ENCODE results near the gene TOR2A. TPM values are rescaled to one million over a fixed set of nuclear protein-coding genes. Genes with fewer than 3 reads are reported as not detected.

The TOR2A gene
- total RNA-seq, 1 donor from 2014 or later, result 6.4 TPM

DNA sequence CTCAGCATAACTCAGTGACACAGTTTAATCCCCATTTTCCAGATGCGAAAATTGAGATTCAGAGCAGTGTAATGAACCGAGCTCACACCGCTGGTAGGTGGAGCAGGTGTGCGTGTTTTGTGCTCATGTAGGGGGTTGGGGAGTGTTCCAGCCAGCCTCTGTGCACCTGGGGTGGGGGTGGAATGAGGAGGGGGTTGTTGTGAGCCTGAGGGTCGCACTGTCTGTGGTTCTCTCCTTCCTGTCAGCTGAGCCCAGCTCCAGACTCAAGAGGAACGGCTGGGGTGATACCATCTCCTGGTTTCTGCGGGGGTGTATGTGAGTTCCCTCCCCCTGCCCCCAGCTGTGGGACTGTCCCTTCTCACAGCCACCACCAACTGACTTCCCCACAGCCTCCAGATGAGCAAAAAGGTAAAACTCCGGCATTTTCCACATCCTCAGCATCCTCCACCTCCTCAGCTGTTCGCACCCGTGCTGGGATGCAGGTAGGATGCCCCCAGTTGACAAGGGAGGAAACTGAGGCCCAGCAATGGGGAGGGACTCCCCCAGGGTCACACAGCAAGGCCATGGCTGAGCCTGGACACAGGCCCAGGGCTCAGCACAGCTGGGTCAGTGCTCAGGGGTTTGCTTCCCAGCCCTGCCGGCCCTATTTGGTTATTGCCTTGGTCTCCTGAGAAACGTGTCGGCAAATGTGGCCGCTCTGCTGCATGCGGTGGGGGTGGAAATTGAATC lies 41.3 kb upstream of the TOR2A start:
- TF ChIP-seq CTCF (IDR thresholded peaks at IDR 0.05), result no peak
- no peak overlapping the region for H3K4me3 Mint-ChIP-seq (ENCODE audit: unreplicated experiment)

DNA sequence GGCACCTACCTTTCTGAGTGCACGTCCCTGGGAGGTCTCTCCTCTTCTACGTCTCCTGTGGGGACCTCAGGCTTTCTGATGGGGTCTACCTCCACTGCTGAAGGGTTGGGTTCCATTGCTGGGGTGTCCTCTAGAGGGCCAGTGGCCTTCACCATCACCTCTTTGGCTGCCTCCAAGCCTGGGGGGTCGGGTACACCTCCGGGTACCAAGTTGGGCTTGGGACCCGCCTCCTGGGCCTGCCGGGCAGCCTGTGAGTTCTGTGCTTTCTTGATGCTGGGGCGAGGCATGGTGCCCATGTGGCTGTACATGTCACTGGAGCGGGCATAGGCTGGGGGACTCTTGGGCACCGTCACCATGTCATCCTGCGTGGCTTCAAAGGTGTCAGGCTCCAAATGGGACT lies 38.9 kb upstream of the TOR2A start:
- DNase-seq (ENCODE audit: low spot score), result no peak
- H3K27ac Mint-ChIP-seq (ENCODE audit: unreplicated experiment), result no peak overlapping the region
- H3K9me3 Mint-ChIP-seq (ENCODE audit: low read depth), result no peaks in the 10 kb centered on the region
- no peak overlapping the region for H3K4me3 Mint-ChIP-seq (ENCODE audit: unreplicated experiment)
- H3K4me1 Mint-ChIP-seq (ENCODE audit: low read depth), result peaks cover 33% of the 10 kb centered on the region
- H3K27me3 Mint-ChIP-seq (ENCODE audit: low read depth), result no peaks in the 10 kb centered on the region
- no peak for TF ChIP-seq CTCF (IDR thresholded peaks at IDR 0.05)
- no peaks in the 10 kb centered on the region for H3K36me3 Mint-ChIP-seq (ENCODE audit: low read depth)

More for the DNA sequence above, 41.3 kb upstream of the TOR2A start:
- DNase-seq (ENCODE audit: low spot score), result no peak
- Mint-ChIP-seq H3K4me1 (ENCODE audit: low read depth) (peaks cover 12% of the 10 kb centered on the region), H3K9me3 (ENCODE audit: low read depth) (no peaks in the 10 kb centered on the region), H3K27ac (ENCODE audit: unreplicated experiment) (no peak overlapping the region), H3K27me3 (ENCODE audit: low read depth) (no peaks in the 10 kb centered on the region), H3K36me3 (ENCODE audit: low read depth) (no peaks in the 10 kb centered on the region)

DNA sequence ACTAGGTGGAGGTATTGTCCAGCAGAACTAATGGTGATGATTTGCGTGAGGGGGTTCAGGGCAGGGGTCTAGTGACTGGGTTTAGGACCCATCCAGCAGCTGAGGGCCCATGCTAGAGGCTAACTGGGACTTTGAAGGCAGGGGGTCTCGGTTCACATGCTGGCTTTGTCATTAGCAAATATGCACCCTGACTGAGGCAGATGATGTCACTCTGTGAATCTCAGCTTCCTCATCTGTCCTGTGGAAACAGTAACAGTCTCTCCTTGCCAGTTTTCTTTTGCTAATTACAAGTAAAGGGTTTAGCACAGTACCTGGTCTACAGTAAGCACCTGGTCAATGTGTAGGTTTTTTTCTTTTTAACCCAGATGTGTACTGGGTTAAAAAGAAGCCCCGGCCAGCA lies 38.2 kb upstream of the TOR2A start:
- TF ChIP-seq CTCF (IDR thresholded peaks at IDR 0.05), result no peak
- Mint-ChIP-seq H3K9me3 (ENCODE audit: low read depth) (no peaks in the 10 kb centered on the region), H3K27ac (ENCODE audit: unreplicated experiment) (no peak overlapping the region), H3K27me3 (ENCODE audit: low read depth) (no peaks in the 10 kb centered on the region), H3K36me3 (ENCODE audit: low read depth) (no peaks in the 10 kb centered on the region), H3K4me1 (ENCODE audit: low read depth) (peaks cover 36% of the 10 kb centered on the region), H3K4me3 (ENCODE audit: unreplicated experiment) (no peak overlapping the region)
- DNase-seq (ENCODE audit: low spot score), result no peak

- no peak for TF ChIP-seq CTCF (IDR thresholded peaks at IDR 0.05)
- Mint-ChIP-seq H3K27me3 (ENCODE audit: low read depth) (no peaks in the 10 kb centered on the region), H3K4me3 (ENCODE audit: unreplicated experiment) (no peak overlapping the region), H3K36me3 (ENCODE audit: low read depth) (no peaks in the 10 kb centered on the region), H3K9me3 (ENCODE audit: low read depth) (no peaks in the 10 kb centered on the region), H3K4me1 (ENCODE audit: low read depth) (peaks cover 40% of the 10 kb centered on the region), H3K27ac (ENCODE audit: unreplicated experiment) (no peak overlapping the region)
- DNase-seq (ENCODE audit: low spot score), result no peak
These were observed 37.5 kb upstream of the TOR2A start for GRCh38 chr9:127772603-127773002.

GRCh38 chr9:127771570-127772189 lies 36.6 kb upstream of the TOR2A start:
- Mint-ChIP-seq H3K4me1 (ENCODE audit: low read depth) (peaks cover 46% of the 10 kb centered on the region), H3K27ac (ENCODE audit: unreplicated experiment) (peak overlapping the region; percentile 92), H3K4me3 (ENCODE audit: unreplicated experiment) (peak overlapping the region; percentile 89), H3K9me3 (ENCODE audit: low read depth) (no peaks in the 10 kb centered on the region), H3K27me3 (ENCODE audit: low read depth) (no peaks in the 10 kb centered on the region), H3K36me3 (ENCODE audit: low read depth) (no peaks in the 10 kb centered on the region)
- no peak for DNase-seq (ENCODE audit: low spot score)
- TF ChIP-seq CTCF (IDR thresholded peaks at IDR 0.05), result no peak
